NCI-H2171 treated with DMSO at 0.1 percent for 48 hours (cell line): Measurements from ENCODE around the gene ARHGAP28.

Experiments used
- DNase-seq: peaks from one replicate; lab custom pipeline; 2025; lab: John Stamatoyannopoulos, UW

ARHGAP28 gene

GRCh38 chr18:6732952-6733351, 3.4 kb downstream of the ARHGAP28 start:
- DNase-seq = no peak

GRCh38 chr18:6733758-6734157, 4.2 kb downstream of the ARHGAP28 start:
- DNase-seq = no peak

- DNase-seq = peak; percentile 75
Measured at GRCh38 chr18:6734726-6735430, 5.4 kb downstream of the ARHGAP28 start.

GRCh38 chr18:6737833-6738232, 8.3 kb downstream of the ARHGAP28 start:
- no peak for DNase-seq

- no peak for DNase-seq
Measured at GRCh38 chr18:6738622-6739021, 9.1 kb downstream of the ARHGAP28 start.

- DNase-seq = no peak
Measured at GRCh38 chr18:6741232-6741663, 11.7 kb downstream of the ARHGAP28 start.

- no peak for DNase-seq
Measured at GRCh38 chr18:6741786-6742185, 12.3 kb downstream of the ARHGAP28 start.

GRCh38 chr18:6743999-6744398, 14.5 kb downstream of the ARHGAP28 start:
- peak; percentile 15 for DNase-seq

GRCh38 chr18:6744816-6745455, 15.4 kb downstream of the ARHGAP28 start:
- no peak for DNase-seq

- DNase-seq = no peak
Measured at GRCh38 chr18:6745504-6746031, 16.1 kb downstream of the ARHGAP28 start.

GRCh38 chr18:6746386-6746960, 17.0 kb downstream of the ARHGAP28 start:
- no peak for DNase-seq

- DNase-seq = no peak
Measured at GRCh38 chr18:6747646-6748045, 18.1 kb downstream of the ARHGAP28 start.

GRCh38 chr18:6748241-6748640, 18.7 kb downstream of the ARHGAP28 start:
- no peak for DNase-seq

GRCh38 chr18:6750411-6750810, 20.9 kb downstream of the ARHGAP28 start:
- no peak for DNase-seq

GRCh38 chr18:6751222-6751621, 21.7 kb downstream of the ARHGAP28 start:
- DNase-seq = no peak

- DNase-seq = no peak
Measured at GRCh38 chr18:6752202-6752860, 22.8 kb downstream of the ARHGAP28 start.

- DNase-seq = no peak
Measured at GRCh38 chr18:6755107-6755506, 25.6 kb downstream of the ARHGAP28 start.

- no peak for DNase-seq
Measured at GRCh38 chr18:6757931-6758330, 28.4 kb downstream of the ARHGAP28 start.

GRCh38 chr18:6759579-6759978, 30.1 kb downstream of the ARHGAP28 start:
- no peak for DNase-seq

- DNase-seq = no peak
Measured at GRCh38 chr18:6763524-6763923, 34.0 kb downstream of the ARHGAP28 start.

- DNase-seq = no peak
Measured at GRCh38 chr18:6764382-6764781, 34.9 kb downstream of the ARHGAP28 start.

GRCh38 chr18:6773777-6774176, 44.3 kb downstream of the ARHGAP28 start:
- DNase-seq = no peak

- DNase-seq = no peak
Measured at GRCh38 chr18:6775237-6775636, 45.7 kb downstream of the ARHGAP28 start.
